ENCODE measurements around the gene FIS1. TPM values are rescaled to one million over a fixed set of nuclear protein-coding genes. Genes with fewer than 3 reads are reported as not detected.
"Not testable (repeated sequence)": the region's sequence is repeated elsewhere in the genome, so short reads cannot be mapped to it uniquely, and the experiment has no call there.

Gene FIS1
- polyA plus RNA-seq, 1 donor from 2014 or later = 322 TPM

DNA sequence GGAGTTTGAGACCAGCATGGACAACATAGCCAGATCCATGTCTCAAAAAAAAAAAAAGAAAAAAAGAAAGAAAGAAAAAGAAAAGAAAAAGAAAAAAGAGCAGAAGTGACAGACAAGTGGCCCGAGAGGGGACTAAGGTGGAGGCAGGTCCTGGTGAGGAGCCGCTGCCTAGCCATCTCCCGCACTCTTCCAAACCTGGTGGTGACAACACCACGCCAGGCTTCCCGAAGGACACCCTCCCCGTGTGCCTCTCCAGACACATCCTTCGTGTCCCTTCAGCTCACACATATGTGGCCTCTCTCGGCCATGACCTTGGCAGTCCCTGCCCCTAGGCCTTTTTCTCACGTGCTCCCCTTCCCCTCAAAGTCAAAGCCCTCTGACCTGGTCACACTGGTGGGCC, 40.3 kb upstream of the FIS1 start:
- Histone ChIP-seq H3K9me2 (ENCODE audit: insufficient read depth, low read length) (no peaks in the 10 kb centered on the region), H3K4me3 (ENCODE audit: low read length) (no peak overlapping the region), H4K20me1 (ENCODE audit: insufficient read depth) (no peaks in the 10 kb centered on the region), H3K9me3 (ENCODE audit: low read length) (no peaks in the 10 kb centered on the region), H3K9ac (ENCODE audit: low read length) (no peak overlapping the region), H3K36me3 (ENCODE audit: insufficient read depth, low read length) (no peaks in the 10 kb centered on the region), H3K27me3 (ENCODE audit: insufficient read depth, low read depth, low read length) (no peaks in the 10 kb centered on the region), H3K27ac (ENCODE audit: low read length) (no peak overlapping the region), H3K79me2 (replicated peaks; ENCODE audit: insufficient read depth, low read length) (no peaks in the 10 kb centered on the region), H3F3A (ENCODE audit: insufficient read depth, low read length, poor library complexity, severe bottlenecking) (no peaks in the 10 kb centered on the region), H2AFZ (ENCODE audit: low read depth, low read length) (no peak overlapping the region), H3K4me2 (ENCODE audit: low read length) (no peak overlapping the region)
- TF ChIP-seq MXI1 (conservative IDR thresholded peaks at IDR 0.05; ENCODE audit: poor library complexity, severe bottlenecking) (no peak), EZH2 (IDR thresholded peaks at IDR 0.05; ENCODE audit: borderline replicate concordance, insufficient read depth, low read length, poor library complexity, severe bottlenecking) (no peak), REST (IDR thresholded peaks at IDR 0.05; ENCODE audit: borderline replicate concordance) (no peak), POLR2AphosphoS5 (IDR thresholded peaks at IDR 0.05) (no peak), TAF1 (IDR thresholded peaks at IDR 0.05; ENCODE audit: low read depth) (no peak), RAD21 (conservative IDR thresholded peaks at IDR 0.05) (no peak), EP300 (conservative IDR thresholded peaks at IDR 0.05; ENCODE audit: poor library complexity, severe bottlenecking) (no peak), SMC3 (conservative IDR thresholded peaks at IDR 0.05; ENCODE audit: poor library complexity) (no peak)
- TF ChIP-seq, protein P1, sequence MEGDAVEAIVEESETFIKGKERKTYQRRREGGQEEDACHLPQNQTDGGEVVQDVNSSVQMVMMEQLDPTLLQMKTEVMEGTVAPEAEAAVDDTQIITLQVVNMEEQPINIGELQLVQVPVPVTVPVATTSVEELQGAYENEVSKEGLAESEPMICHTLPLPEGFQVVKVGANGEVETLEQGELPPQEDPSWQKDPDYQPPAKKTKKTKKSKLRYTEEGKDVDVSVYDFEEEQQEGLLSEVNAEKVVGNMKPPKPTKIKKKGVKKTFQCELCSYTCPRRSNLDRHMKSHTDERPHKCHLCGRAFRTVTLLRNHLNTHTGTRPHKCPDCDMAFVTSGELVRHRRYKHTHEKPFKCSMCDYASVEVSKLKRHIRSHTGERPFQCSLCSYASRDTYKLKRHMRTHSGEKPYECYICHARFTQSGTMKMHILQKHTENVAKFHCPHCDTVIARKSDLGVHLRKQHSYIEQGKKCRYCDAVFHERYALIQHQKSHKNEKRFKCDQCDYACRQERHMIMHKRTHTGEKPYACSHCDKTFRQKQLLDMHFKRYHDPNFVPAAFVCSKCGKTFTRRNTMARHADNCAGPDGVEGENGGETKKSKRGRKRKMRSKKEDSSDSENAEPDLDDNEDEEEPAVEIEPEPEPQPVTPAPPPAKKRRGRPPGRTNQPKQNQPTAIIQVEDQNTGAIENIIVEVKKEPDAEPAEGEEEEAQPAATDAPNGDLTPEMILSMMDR (IDR thresholded peaks at IDR 0.05; ENCODE audit: poor library complexity, severe bottlenecking) = no peak

DNA sequence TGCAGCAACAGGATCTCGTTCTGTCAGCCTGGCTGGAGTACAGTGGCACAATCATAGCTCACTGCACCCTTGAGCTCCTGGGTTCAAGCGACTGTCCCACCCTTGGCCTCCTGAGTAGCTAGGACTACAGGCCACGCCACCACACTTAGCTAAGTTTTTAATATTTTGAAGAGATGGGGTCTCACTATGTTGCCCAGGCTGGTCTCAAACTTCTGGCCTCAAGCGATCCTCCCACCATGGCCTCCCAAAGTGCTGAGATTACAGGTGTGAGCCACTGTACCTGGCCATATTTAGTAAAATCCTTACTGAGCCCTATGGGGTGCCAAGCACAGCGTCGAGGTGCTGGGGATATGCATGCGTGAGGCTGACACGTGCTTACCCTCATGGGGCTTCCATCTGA, 36.0 kb upstream of the FIS1 start:
- H3K4me2 ChIP-seq (ENCODE audit: low read length); H3K4me3 ChIP-seq (ENCODE audit: low read length); H3K27ac ChIP-seq (ENCODE audit: low read length); H3K9me2 ChIP-seq (ENCODE audit: insufficient read depth, low read length); H3K79me2 ChIP-seq (replicated peaks; ENCODE audit: insufficient read depth, low read length); H3F3A ChIP-seq (ENCODE audit: insufficient read depth, low read length, poor library complexity, severe bottlenecking); H3K36me3 ChIP-seq (ENCODE audit: insufficient read depth, low read length); H3K9ac ChIP-seq (ENCODE audit: low read length); H2AFZ ChIP-seq (ENCODE audit: low read depth, low read length); H3K27me3 ChIP-seq (ENCODE audit: insufficient read depth, low read depth, low read length); H3K9me3 ChIP-seq (ENCODE audit: low read length); H4K20me1 ChIP-seq (ENCODE audit: insufficient read depth): not testable (repeated sequence)
